HG03432 (cell line): Measurements from ENCODE around the gene ANAPC5.

Experiments used
- ATAC-seq: cut with Tn5 transposase; IDR thresholded peaks from one replicate; pipeline ENCODE4 v1.9.1; 2021; ENCODE audit warnings: mild to moderate bottlenecking, moderate library complexity; ENCODE audit not compliant: unreplicated experiment

ANAPC5 gene

GRCh38 chr12:121371404-121371803, 19.2 kb upstream of the ANAPC5 start:
- ATAC-seq, result no peak

DNA sequence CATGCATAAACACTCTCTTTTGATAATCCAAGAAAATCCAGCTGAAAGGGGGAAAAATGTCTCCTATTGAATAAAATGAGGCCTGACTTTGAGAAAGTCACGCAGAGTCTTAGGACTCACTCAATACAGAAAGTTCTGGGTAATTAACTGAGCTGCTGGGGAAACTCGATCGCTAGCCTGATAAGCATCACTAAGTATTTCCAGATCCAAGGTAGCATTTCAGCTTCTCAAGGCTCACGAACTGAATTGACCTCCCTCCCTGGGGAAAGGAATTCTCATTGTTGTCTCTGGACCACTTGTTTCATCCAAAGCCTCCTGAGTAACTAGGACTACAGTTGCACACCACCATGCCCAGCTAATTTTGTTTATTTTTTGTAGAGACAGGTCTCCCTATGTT, 13.8 kb upstream of the ANAPC5 start:
- no peak for ATAC-seq

GRCh38 chr12:121365416-121366062, 13.3 kb upstream of the ANAPC5 start:
- ATAC-seq, result no peak

DNA sequence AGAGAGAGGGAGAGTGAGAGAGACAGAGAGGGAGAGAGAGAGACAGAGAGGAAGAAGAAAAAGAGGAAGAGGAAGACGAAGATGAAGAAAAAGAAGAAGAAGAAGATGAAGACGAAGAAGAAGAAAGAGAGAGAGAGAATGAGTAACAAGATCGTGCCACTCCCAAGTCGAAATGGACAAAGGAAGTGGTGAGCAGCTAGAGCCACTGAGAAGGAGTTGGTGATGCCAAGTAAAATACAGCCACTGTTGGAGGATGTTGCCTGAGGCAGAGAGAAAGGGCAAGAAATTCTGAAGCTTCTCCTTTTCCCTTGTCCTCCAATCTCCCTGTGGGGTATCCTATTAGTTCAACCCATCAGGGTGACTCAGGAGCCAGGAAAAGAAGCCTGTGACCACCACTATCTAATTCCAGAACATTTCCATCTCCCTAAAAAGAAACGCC, 12.5 kb upstream of the ANAPC5 start:
- ATAC-seq, result no peak

DNA sequence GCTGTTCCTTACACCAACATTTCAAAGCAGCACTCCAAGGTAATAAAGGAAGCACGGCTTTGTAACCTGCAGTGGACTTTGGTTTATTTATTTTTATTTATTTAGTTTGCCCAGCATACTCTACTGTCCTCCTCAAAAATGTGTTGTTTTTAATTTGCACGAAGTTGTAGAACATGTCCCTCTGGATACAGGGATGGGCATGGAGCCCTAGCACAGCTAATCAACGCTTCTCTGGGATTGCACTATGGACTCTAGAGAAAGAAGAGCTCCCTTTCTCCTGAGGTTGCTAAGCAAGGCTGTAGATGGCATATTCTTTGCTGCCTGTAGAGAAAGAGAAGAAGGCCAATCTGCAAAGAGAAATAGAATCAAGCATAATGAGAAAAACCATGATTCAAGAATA, 5.9 kb upstream of the ANAPC5 start:
- no peak for ATAC-seq

DNA sequence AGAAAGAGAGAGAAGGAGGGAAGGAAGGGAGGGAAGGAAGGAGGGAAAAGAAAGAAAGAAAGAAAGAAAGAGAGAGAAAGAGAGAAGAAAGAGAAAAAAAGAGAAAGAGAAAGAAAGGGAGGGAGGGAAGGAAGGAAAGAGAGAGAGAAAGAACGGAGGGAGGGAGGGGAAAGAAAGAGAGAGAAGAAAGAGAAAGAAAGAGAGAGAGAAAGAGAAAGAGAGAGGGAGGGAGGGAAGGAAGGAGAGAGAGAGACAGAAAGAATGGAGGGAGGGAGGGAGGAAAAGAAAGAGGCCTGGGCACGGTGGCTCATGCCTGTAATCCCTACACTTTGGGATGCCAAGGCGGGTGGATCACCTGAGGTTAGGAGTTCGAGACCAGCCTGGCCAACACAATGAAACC, 5.1 kb upstream of the ANAPC5 start:
- no peak for ATAC-seq

DNA sequence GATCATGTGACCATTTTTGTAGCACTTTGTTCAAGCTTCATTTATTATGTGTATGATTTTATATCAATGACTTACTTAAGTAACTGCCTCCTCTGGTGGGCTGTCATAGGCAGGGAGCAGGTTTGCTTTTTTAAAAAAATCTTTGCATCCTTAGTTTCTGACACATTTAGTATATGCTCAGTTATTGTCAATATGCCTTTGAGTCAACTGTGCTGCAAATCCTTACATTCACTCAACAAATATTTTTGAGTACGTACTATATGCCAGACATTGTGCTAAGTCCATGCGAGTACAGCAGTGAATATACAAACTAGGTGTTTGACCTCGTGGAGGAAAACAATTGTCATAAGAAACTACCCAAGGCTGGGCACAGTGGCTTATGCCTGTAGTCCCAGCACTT, 4.4 kb upstream of the ANAPC5 start:
- no peak for ATAC-seq

DNA sequence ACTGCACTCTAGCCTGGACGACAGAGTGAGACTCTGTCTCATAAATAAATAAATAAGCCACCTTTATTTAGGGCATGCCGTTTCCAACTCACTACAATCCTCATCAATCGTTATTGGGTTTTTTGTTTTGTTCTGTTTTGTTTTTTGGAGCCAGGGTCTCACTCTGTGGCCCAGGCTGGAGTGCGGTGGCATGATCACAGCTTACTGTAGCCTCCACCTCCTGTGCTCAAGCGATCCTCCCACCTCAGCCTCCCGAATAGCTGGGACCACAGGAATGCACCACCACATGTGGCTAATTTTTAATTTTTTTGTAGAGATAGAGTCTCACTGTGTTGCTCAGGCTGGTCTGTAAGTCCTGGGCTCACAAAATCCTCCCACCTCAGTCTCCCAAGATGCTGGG, 3.6 kb upstream of the ANAPC5 start:
- no peak for ATAC-seq

DNA sequence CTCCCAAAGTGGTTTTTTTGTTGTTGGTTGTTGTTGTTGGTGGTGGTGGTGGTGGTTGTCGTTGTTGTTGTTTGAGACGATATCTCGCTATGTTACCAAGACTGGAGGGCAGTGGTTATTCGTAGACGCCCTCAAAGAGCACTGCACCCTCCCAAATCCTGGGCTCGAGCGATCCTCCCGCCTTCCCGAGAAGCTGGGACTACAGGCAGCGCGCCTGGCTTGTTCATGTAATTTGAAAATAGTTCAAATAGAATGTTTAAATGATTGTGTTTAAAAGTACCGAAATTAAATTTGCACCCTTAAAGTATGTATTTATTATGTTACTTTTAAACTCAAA, 439 bp upstream of the ANAPC5 start:
- no peak for ATAC-seq

DNA sequence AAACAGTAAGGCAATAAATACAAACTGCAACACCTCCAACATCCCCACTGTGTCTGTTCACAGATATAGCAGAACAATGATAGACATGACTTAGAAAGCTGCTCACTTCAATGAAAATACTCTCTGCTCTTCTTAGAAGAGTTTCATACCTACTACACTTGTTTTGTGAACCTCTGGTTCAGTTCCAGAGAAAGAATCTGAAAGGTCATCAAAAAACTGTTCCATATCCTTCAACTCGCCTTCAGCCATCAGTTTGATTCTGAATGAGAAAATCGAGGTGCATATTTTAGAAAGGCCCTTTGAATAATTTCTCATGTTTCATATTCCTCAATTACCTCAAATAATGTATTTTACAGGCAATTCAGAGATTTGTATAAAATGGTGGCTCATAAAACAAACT, 5.5 kb downstream of the ANAPC5 start:
- no peak for ATAC-seq

DNA sequence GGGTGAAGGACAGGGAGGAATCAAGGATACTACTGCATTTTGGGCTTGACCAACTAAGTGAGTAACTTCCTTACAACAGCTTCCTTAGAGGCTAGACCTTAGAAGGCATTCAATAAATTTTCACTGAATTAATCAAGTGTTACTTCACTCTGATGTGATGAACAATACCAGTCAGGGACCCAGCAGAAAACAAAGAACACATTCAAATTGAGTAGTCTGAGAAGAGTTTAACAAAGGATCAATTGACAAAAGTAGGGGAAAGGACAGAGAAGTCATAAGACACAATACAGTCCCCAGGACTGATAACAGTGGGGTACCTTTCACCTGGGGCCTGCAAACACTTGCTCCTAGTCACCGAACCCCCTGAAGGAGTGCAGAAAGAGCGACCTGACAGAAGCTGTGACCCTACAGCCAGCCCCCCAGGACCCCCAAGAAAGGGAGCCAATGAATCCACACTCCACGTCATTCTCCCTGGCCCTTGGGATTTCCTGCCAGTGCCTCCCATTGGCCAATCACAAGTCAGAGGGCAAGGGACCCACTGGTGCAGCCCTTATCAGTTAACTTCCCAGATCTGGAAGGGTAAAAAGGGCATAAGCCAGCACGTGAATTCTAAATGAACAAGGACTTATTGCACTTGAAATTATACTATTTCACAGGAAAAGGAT, 6.9 kb downstream of the ANAPC5 start:
- ATAC-seq, result no peak

- no peak for ATAC-seq
Measured at GRCh38 chr12:121344506-121344905, 7.7 kb downstream of the ANAPC5 start.

DNA sequence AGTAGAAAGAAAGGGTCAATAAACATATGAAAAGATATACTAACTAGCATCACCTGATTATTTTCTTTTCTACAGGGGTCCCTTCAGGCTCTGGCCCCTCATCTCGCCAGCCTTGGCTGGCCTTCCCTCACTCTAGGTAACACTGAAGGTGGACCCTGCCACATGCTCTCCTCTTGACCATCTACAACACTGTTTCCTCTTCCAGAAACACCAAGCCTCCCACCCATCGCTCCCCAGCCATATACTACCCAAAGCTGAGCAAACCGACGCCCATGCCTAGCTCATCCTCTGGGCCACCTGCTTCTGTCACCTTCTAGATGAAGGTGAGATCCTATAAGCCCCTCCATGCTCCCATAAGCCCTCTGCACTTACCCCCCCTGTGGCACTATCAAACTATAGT, 14.8 kb downstream of the ANAPC5 start:
- no peak for ATAC-seq

GRCh38 chr12:121334513-121335343, 17.5 kb downstream of the ANAPC5 start:
- no peak for ATAC-seq

DNA sequence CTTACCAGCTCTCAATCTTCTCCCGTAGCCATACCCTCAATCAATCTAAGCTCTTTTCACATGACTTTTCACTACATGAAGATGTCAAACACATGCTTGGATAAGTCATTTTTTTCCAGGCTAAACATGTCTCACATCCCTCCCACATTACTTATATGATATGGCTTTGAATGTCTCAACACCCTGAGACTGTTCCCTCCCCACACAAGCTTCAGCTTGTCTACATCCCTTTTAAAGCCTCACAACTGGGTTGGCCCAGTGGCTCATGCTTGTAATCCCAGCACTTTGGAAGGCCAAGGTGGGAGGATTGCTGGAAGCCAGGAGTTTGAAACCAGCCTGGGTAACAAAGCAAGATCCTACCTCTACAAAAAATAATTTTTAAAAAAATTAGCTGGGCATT, 18.5 kb downstream of the ANAPC5 start:
- no peak for ATAC-seq

GRCh38 chr12:121331248-121331647, 21.0 kb downstream of the ANAPC5 start:
- ATAC-seq, result no peak

- no peak for ATAC-seq
Measured at GRCh38 chr12:121330692-121331091, 21.5 kb downstream of the ANAPC5 start.

GRCh38 chr12:121330195-121330594, 22.0 kb downstream of the ANAPC5 start:
- ATAC-seq, result no peak

GRCh38 chr12:121328620-121329019, 23.6 kb downstream of the ANAPC5 start:
- ATAC-seq, result no peak

DNA sequence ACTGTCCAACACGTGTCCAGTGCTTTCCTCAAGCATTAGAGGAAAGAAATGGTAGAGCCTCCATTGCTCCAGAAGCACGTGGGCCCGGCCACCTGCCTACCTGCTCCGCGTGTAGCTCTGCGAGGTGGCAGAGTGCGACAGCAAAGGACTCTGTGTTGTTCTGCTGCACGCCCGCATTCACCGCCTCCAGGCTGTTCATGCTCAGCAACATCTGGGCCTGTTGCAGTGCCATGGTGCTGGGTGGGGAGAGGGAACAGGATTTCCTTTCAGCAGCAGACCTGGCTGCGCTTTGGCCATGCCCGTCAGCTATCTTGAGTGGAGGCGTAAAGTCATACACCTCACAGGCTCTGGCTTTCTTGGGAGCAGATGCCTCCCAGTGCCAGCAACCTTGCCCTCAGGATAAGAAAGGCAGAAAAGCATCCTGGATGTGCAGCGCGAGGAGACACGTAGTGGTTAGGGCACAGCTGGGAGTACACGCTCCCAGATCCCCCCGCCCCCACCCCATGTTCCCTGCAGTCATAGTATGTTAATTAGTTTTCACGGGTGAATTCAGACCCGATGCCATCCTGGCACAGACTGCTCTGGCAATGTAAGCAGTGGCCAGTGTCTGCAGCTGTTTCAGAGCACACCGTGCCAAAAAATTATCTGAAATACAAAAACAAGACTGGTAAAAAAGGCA, 25.1 kb downstream of the ANAPC5 start:
- no peak for ATAC-seq

GRCh38 chr12:121325922-121326396, 26.3 kb downstream of the ANAPC5 start:
- ATAC-seq, result no peak
